ENCODE results near the gene TMCC1. TPM values are rescaled to one million over a fixed set of nuclear protein-coding genes. Genes with fewer than 3 reads are reported as not detected.

TMCC1 gene
- total RNA-seq, 1 donor from 2014 or later = 19.2 TPM

- no peak for DNase-seq
- Mint-ChIP-seq H3K27ac (no peak overlapping the region), H3K9me3 (no peaks in the 10 kb centered on the region), H3K36me3 (ENCODE audit: low read depth) (no peaks in the 10 kb centered on the region), H3K4me3 (no peak overlapping the region), H3K4me1 (peaks cover 15% of the 10 kb centered on the region), H3K27me3 (peaks cover 5% of the 10 kb centered on the region)
- intact Hi-C loops (cut with micrococcal nuclease) = no loop called here
Measured at GRCh38 chr3:129622226-129622874, 271.2 kb downstream of the TMCC1 start.

GRCh38 chr3:129621626-129622225 is 271.8 kb downstream of the TMCC1 start:
- Mint-ChIP-seq H3K36me3 (ENCODE audit: low read depth) (no peaks in the 10 kb centered on the region), H3K4me1 (peaks cover 12% of the 10 kb centered on the region), H3K27ac (no peak overlapping the region), H3K4me3 (no peak overlapping the region), H3K9me3 (no peaks in the 10 kb centered on the region), H3K27me3 (peaks cover 2% of the 10 kb centered on the region)
- intact Hi-C loops (cut with micrococcal nuclease) = no loop called here
- DNase-seq = no peak

DNA sequence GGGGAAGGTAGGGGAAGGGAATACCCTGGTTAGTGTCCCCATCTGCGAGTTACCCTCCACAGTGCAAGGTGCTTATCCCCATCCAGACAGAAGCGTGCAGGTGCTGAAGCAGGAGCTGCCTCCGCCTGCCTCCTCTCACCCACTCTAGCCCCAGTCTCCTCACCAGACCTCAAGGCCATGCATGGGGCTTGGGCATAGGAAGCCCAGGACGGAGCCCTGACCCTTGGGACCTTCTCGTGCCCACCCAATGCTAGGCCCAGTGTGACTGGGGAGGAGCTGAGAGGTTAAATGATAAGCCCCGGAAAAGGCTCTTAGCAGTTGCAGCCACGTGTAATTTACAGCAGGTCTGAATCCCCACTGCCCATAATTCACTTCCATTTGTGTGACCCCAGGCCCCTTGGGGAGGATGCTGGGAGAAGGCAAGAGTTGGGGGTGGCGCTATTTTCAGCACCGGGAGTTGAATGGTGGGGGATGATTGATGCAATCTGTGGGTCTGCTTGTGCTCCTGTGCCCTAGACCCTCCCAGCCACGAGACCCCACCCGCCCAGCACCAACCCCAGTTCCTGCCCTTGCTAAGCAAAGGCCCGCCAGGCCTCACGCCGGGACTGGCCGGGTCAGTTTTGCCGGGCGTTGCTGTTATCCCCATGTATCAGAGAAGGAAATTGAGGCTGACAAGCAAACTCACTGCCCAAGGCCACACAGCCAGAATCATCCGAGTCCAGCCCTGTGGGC is 272.5 kb downstream of the TMCC1 start:
- H3K4me3 Mint-ChIP-seq = no peak overlapping the region
- H3K27ac Mint-ChIP-seq = no peak overlapping the region
- peaks cover 2% of the 10 kb centered on the region for H3K27me3 Mint-ChIP-seq
- H3K9me3 Mint-ChIP-seq = no peaks in the 10 kb centered on the region
- no peak for DNase-seq
- no peaks in the 10 kb centered on the region for H3K36me3 Mint-ChIP-seq (ENCODE audit: low read depth)
- peaks cover 10% of the 10 kb centered on the region for H3K4me1 Mint-ChIP-seq
- intact Hi-C loops (cut with micrococcal nuclease) = no loop called here

GRCh38 chr3:129619726-129620162 is 273.8 kb downstream of the TMCC1 start:
- Mint-ChIP-seq H3K9me3 (no peaks in the 10 kb centered on the region), H3K4me3 (no peak overlapping the region), H3K27me3 (peaks cover 3% of the 10 kb centered on the region), H3K4me1 (peaks cover 4% of the 10 kb centered on the region), H3K27ac (no peak overlapping the region), H3K36me3 (ENCODE audit: low read depth) (no peaks in the 10 kb centered on the region)
- intact Hi-C loops (cut with micrococcal nuclease) = no loop called here
- no peak for DNase-seq

- no peak overlapping the region for H3K27ac Mint-ChIP-seq
- H3K27me3 Mint-ChIP-seq = peaks cover 3% of the 10 kb centered on the region
- no peaks in the 10 kb centered on the region for H3K9me3 Mint-ChIP-seq
- no peak overlapping the region for H3K4me3 Mint-ChIP-seq
- H3K4me1 Mint-ChIP-seq = peaks cover 4% of the 10 kb centered on the region
- no peak for DNase-seq
- intact Hi-C loops (cut with micrococcal nuclease) = no loop called here
- H3K36me3 Mint-ChIP-seq (ENCODE audit: low read depth) = no peaks in the 10 kb centered on the region
Measured at GRCh38 chr3:129618901-129619671, 274.4 kb downstream of the TMCC1 start.

GRCh38 chr3:129618186-129618820 is 275.2 kb downstream of the TMCC1 start:
- Mint-ChIP-seq H3K4me1 (peaks cover 4% of the 10 kb centered on the region), H3K27ac (no peak overlapping the region), H3K4me3 (no peak overlapping the region), H3K27me3 (peaks cover 3% of the 10 kb centered on the region), H3K9me3 (no peaks in the 10 kb centered on the region), H3K36me3 (ENCODE audit: low read depth) (no peaks in the 10 kb centered on the region)
- no peak for DNase-seq
- intact Hi-C loops (cut with micrococcal nuclease) = no loop called here

GRCh38 chr3:129617381-129618185 is 275.9 kb downstream of the TMCC1 start:
- DNase-seq = no peak
- H3K27me3 Mint-ChIP-seq = peaks cover 3% of the 10 kb centered on the region
- no peak overlapping the region for H3K27ac Mint-ChIP-seq
- intact Hi-C loops (cut with micrococcal nuclease) = no loop called here
- H3K36me3 Mint-ChIP-seq (ENCODE audit: low read depth) = no peaks in the 10 kb centered on the region
- H3K4me1 Mint-ChIP-seq = peaks cover 4% of the 10 kb centered on the region
- no peak overlapping the region for H3K4me3 Mint-ChIP-seq
- no peaks in the 10 kb centered on the region for H3K9me3 Mint-ChIP-seq

DNA sequence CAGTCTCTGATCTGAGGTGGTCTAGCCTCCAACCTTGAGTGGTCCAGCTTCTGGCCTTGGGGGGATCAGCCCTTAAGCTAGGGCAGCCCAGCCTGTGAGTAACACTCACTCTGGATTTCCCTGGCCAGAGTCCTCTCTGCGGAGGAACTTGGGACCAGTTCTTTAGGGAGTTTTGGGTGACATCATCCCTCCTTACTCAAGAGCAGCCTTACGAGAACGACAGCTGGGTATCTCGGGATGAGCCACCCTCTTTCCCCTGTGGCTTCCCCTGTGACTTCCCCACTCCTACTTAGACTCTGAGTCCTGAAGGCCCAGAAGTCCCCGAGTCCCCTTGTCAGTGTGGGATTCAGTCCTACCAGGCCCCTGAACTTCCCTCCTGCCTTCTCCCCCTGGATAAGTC is 276.8 kb downstream of the TMCC1 start:
- intact Hi-C loops (cut with micrococcal nuclease) = no loop called here
- peaks cover 3% of the 10 kb centered on the region for H3K27me3 Mint-ChIP-seq
- no peaks in the 10 kb centered on the region for H3K9me3 Mint-ChIP-seq
- peaks cover 4% of the 10 kb centered on the region for H3K4me1 Mint-ChIP-seq
- no peak overlapping the region for H3K4me3 Mint-ChIP-seq
- no peak for DNase-seq
- no peak overlapping the region for H3K27ac Mint-ChIP-seq
- H3K36me3 Mint-ChIP-seq (ENCODE audit: low read depth) = no peaks in the 10 kb centered on the region

GRCh38 chr3:129616291-129616690 is 277.2 kb downstream of the TMCC1 start:
- intact Hi-C loops (cut with micrococcal nuclease) = no loop called here
- DNase-seq = no peak
- H3K27me3 Mint-ChIP-seq = peaks cover 3% of the 10 kb centered on the region
- no peak overlapping the region for H3K4me3 Mint-ChIP-seq
- peaks cover 4% of the 10 kb centered on the region for H3K4me1 Mint-ChIP-seq
- H3K9me3 Mint-ChIP-seq = no peaks in the 10 kb centered on the region
- no peak overlapping the region for H3K27ac Mint-ChIP-seq
- H3K36me3 Mint-ChIP-seq (ENCODE audit: low read depth) = no peaks in the 10 kb centered on the region

- Mint-ChIP-seq H3K27ac (no peak overlapping the region), H3K9me3 (no peaks in the 10 kb centered on the region), H3K36me3 (ENCODE audit: low read depth) (no peaks in the 10 kb centered on the region), H3K4me1 (peaks cover 4% of the 10 kb centered on the region), H3K4me3 (no peak overlapping the region), H3K27me3 (peaks cover 3% of the 10 kb centered on the region)
- intact Hi-C loops (cut with micrococcal nuclease) = no loop called here
- DNase-seq = no peak
Measured at GRCh38 chr3:129615751-129616281, 277.7 kb downstream of the TMCC1 start.

GRCh38 chr3:129614927-129615363 is 278.6 kb downstream of the TMCC1 start:
- intact Hi-C loops (cut with micrococcal nuclease) = no loop called here
- Mint-ChIP-seq H3K4me1 (peaks cover 4% of the 10 kb centered on the region), H3K4me3 (no peak overlapping the region), H3K27me3 (peaks cover 3% of the 10 kb centered on the region), H3K27ac (no peak overlapping the region), H3K9me3 (no peaks in the 10 kb centered on the region), H3K36me3 (ENCODE audit: low read depth) (no peaks in the 10 kb centered on the region)
- DNase-seq = no peak

GRCh38 chr3:129614435-129614834 is 279.1 kb downstream of the TMCC1 start:
- peaks cover 4% of the 10 kb centered on the region for H3K4me1 Mint-ChIP-seq
- intact Hi-C loops (cut with micrococcal nuclease) = no loop called here

DNA sequence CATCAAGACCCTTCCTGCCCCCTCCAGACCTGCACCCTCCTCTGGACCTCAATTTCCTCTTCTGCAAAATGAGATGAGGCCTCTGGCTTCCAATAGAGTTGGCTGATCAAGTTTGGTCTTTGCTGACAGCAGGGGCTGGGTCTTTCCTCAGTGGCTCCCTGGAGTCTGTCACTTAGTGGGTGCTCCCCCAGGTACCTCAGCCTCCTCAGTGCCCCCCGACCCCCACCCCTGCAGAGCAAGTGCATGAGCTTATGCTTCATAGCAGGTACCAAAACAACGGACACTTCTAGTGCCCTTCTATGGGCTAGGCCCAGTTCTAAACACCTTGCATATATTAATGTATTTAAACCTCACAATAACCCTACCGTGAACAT is 280.2 kb downstream of the TMCC1 start:
- no peak for DNase-seq
- intact Hi-C loops (cut with micrococcal nuclease) = no loop called here
- Mint-ChIP-seq H3K27ac (no peak overlapping the region), H3K4me3 (no peak overlapping the region), H3K36me3 (ENCODE audit: low read depth) (no peaks in the 10 kb centered on the region), H3K4me1 (peaks cover 2% of the 10 kb centered on the region), H3K9me3 (no peaks in the 10 kb centered on the region), H3K27me3 (peaks cover 16% of the 10 kb centered on the region)

More at GRCh38 chr3:129614435-129614834, 279.1 kb downstream of the TMCC1 start:
- Mint-ChIP-seq H3K27me3 (peaks cover 8% of the 10 kb centered on the region), H3K27ac (no peak overlapping the region), H3K9me3 (no peaks in the 10 kb centered on the region), H3K4me3 (no peak overlapping the region), H3K36me3 (ENCODE audit: low read depth) (no peaks in the 10 kb centered on the region)
- no peak for DNase-seq
